Astrocyte (in vitro differentiated cells and primary cell): ENCODE data around the gene TNP2.

Experiments
- CTCF ChIP-seq: IDR thresholded peaks from 2 replicates; pipeline ENCODE4 v1.5.1; 2011; ENCODE audit warnings: low read depth, mild to moderate bottlenecking, inconsistent platforms, low read length, moderate library complexity; ENCODE audit not compliant: insufficient read depth
- EZH2 ChIP-seq: IDR thresholded peaks from 2 replicates; pipeline ENCODE4 v1.6.1; 2012; ENCODE audit warnings: mild to moderate bottlenecking, low read length, inconsistent platforms; ENCODE audit not compliant: insufficient read depth

- no peak for TF ChIP-seq CTCF
- TF ChIP-seq EZH2 = no peak
Measured at GRCh38 chr16:11309895-11310633, 40.9 kb upstream of the TNP2 start.
